Progenitor cell of endocrine pancreas (in vitro differentiated cells): ENCODE measurements around the gene TRIM71. TPM values are rescaled to one million over a fixed set of nuclear protein-coding genes. Genes with fewer than 3 reads are reported as not detected.

Source experiments
- DNase-seq: peaks from one replicate; pipeline ENCODE4 v3.0.0; 2021; ENCODE audit warnings: low spot score; ENCODE audit not compliant: unreplicated experiment
- H3K27ac Mint-ChIP-seq: 2 replicates; pipeline ENCODE4 v1.8.0; 2021; ENCODE audit warnings: mild to moderate bottlenecking, moderate library complexity, mixed read lengths
- H3K27me3 Mint-ChIP-seq: 2 replicates; pipeline ENCODE4 v1.8.0; 2021; ENCODE audit warnings: mixed read lengths
- H3K36me3 Mint-ChIP-seq: 2 replicates; pipeline ENCODE4 v1.8.0; 2022; ENCODE audit warnings: mixed read lengths; ENCODE audit not compliant: insufficient read depth
- H3K4me1 Mint-ChIP-seq: 2 replicates; pipeline ENCODE4 v1.8.0; 2021; ENCODE audit warnings: low read depth, mixed read lengths
- H3K4me3 Mint-ChIP-seq: 2 replicates; pipeline ENCODE4 v1.8.0; 2021; ENCODE audit warnings: low read depth, mild to moderate bottlenecking, moderate library complexity, mixed read lengths
- H3K9me3 Mint-ChIP-seq: 2 replicates; pipeline ENCODE4 v1.8.0; 2021; ENCODE audit warnings: low read depth, mixed read lengths
- CTCF ChIP-seq: fragments of 200-600 bp; sonication (generic); IDR thresholded peaks from one replicate; pipeline ENCODE4 v1.5.0; 2021; ENCODE audit warnings: antibody characterized with exemption, mild to moderate bottlenecking; ENCODE audit not compliant: unreplicated experiment
- total RNA-seq: library from RNA; stranded (reverse); gene quantifications from 2 replicates; pipeline ENCODE4 v1.2.1, GENCODE V29; 2021

Gene TRIM71
- total RNA-seq, 1 donor from 2014 or later: 61.3 TPM

GRCh38 chr3:32831791-32832190 is 14.0 kb downstream of the TRIM71 start:
- DNase-seq: no peak
- H3K4me3 Mint-ChIP-seq: no peak overlapping the region
- H3K36me3 Mint-ChIP-seq: no peaks in the 10 kb centered on the region
- H3K27ac Mint-ChIP-seq: no peak overlapping the region
- no peaks in the 10 kb centered on the region for H3K27me3 Mint-ChIP-seq
- H3K9me3 Mint-ChIP-seq: no peaks in the 10 kb centered on the region
- H3K4me1 Mint-ChIP-seq: peaks cover 42% of the 10 kb centered on the region
- no peak for TF ChIP-seq CTCF

GRCh38 chr3:32832193-32832592 is 14.4 kb downstream of the TRIM71 start:
- Mint-ChIP-seq H3K4me3 (no peak overlapping the region), H3K4me1 (peaks cover 42% of the 10 kb centered on the region)
- no peak for TF ChIP-seq CTCF

GRCh38 chr3:32835049-32835371 is 17.2 kb downstream of the TRIM71 start:
- Mint-ChIP-seq H3K36me3 (no peaks in the 10 kb centered on the region), H3K4me3 (no peak overlapping the region), H3K9me3 (no peaks in the 10 kb centered on the region), H3K27ac (peak overlapping the region; percentile 48), H3K4me1 (peaks cover 51% of the 10 kb centered on the region), H3K27me3 (no peaks in the 10 kb centered on the region)
- no peak for TF ChIP-seq CTCF
- DNase-seq: no peak

More at GRCh38 chr3:32832193-32832592, 14.4 kb downstream of the TRIM71 start:
- no peak for DNase-seq
- H3K27me3 Mint-ChIP-seq: no peaks in the 10 kb centered on the region
- no peaks in the 10 kb centered on the region for H3K36me3 Mint-ChIP-seq
- no peaks in the 10 kb centered on the region for H3K9me3 Mint-ChIP-seq
- no peak overlapping the region for H3K27ac Mint-ChIP-seq

GRCh38 chr3:32835961-32836360 is 18.2 kb downstream of the TRIM71 start:
- Mint-ChIP-seq H3K27ac (peak overlapping the region; percentile 75), H3K4me3 (no peak overlapping the region), H3K36me3 (no peaks in the 10 kb centered on the region), H3K27me3 (no peaks in the 10 kb centered on the region), H3K9me3 (no peaks in the 10 kb centered on the region), H3K4me1 (peaks cover 60% of the 10 kb centered on the region)
- DNase-seq: no peak
- no peak for TF ChIP-seq CTCF

GRCh38 chr3:32836601-32837000 is 18.8 kb downstream of the TRIM71 start:
- no peaks in the 10 kb centered on the region for H3K27me3 Mint-ChIP-seq

More at GRCh38 chr3:32836601-32837000, 18.8 kb downstream of the TRIM71 start:
- Mint-ChIP-seq H3K27ac (no peak overlapping the region), H3K36me3 (no peaks in the 10 kb centered on the region), H3K4me1 (peaks cover 62% of the 10 kb centered on the region), H3K4me3 (no peak overlapping the region), H3K9me3 (no peaks in the 10 kb centered on the region)
- DNase-seq: no peak
- no peak for TF ChIP-seq CTCF
